ENCODE data around the gene TFEC. TPM values are rescaled to one million over a fixed set of nuclear protein-coding genes. Genes with fewer than 3 reads are reported as not detected.
"Not testable (repeated sequence)": the region's sequence is repeated elsewhere in the genome, so short reads cannot be mapped to it uniquely, and the experiment has no call there.

The TFEC gene
- not detected in 2 replicates for polyA plus RNA-seq (2014; cell fraction: cytosol; rRNA removed)
- polyA plus RNA-seq (2014; cell fraction: nucleus; rRNA removed), result 0.02 TPM in 1 of 2 replicates, not detected in the other

- no peak for DNase-seq (ENCODE audit: low spot score)
Observed at GRCh38 chr7:116030651-116031276, at the start of gene TFEC. TFEC (minus strand) TSS chr7:116030763; CDS start chr7:115984441, 46,322 bp downstream.

DNA sequence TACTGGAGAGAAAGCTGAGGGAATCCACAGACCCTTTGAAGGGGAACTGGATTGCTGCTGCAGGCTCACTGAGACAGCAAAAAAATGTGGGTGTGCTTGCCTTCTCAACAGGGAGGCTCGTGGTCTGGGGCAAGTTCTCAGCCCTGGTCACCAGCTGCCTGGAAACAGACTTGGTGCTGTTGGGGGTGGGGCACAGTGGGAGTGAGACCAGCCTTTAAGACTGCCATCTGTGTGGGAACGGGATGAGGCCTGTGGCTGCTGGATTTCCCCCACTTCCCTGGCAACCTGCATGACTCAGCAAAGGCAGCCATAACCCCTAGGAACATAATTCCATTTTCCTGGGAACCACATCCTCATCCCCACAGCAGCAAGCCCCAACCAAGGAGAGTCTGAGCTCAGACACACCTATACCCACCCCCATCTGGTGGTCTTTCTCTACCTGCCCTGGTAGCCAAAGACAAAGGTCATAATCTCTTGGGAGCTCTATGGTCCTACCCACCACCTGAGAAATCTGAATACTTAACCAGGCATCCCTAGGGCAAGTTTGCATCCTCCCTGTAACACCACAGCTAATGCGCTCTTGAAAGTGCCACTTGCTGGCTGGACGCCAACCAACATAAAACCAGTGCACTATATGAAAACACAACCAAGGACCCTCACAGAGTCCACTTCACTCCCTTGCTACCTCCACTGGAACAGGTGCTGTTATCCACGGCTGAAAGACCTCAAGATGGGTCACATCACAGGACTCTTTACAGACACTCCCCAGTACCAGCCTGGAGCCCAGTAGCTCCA is 45.0 kb upstream of the TFEC start:
- no peak for DNase-seq (ENCODE audit: low spot score)

- no peak for DNase-seq (ENCODE audit: low spot score)
Observed at GRCh38 chr7:116071629-116072028, 41.1 kb upstream of the TFEC start.

DNA sequence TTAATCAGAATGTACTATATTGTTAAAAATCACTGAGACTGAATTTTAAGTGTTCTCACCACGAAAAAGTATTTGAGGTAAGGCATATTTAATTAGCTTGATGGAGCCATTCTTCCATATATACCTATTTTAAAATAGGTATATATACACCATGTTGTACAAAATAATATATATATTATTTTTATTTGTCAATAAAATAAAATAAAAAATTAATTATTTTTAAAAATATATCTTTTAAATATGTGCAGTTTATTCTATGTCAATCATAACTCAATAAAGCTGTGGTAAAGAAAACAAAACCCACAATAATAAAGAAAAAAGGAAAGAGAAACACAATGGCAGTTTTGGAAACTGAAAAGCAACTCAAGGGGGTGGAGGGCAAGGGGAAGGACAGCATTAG is 33.6 kb upstream of the TFEC start:
- DNase-seq (ENCODE audit: low spot score), result no peak

DNA sequence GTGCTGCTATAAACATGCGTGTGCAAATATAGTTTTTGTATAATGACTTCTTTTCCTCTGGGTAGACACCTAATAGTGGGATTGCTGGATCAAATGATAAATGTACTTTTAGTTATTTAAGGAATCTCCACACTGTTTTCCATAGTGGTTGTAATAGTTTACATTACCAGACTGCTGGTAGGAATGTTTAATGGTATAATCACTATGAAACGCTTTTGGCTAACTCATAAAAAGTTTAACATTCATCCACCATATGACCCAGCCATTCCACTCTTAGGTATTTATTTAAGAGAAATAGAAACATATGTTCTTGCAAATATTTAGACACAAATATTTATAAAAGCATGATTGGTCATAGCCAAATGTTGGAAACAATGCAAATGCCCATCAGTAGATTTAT is 32.1 kb upstream of the TFEC start:
- no peak for DNase-seq (ENCODE audit: low spot score)

DNA sequence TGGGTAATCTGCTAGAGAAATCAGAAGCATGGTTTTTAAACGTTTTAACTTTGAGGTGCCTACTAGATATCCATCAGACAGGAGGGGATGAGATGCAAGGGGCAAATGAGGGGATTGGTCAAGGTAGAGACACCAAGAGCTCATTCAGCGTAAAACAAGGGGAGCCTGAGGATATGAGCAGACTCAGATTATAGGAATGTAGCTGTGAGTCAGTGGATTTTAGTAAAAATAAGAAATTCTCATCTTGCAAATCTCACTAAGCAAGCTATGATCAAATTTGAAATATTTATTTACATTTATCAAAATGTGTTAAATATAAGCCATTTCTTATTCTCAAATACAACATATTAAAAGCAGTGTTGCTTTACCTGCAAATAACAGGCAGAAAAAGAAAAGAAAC is 21.4 kb upstream of the TFEC start:
- DNase-seq (ENCODE audit: low spot score), result no peak

DNA sequence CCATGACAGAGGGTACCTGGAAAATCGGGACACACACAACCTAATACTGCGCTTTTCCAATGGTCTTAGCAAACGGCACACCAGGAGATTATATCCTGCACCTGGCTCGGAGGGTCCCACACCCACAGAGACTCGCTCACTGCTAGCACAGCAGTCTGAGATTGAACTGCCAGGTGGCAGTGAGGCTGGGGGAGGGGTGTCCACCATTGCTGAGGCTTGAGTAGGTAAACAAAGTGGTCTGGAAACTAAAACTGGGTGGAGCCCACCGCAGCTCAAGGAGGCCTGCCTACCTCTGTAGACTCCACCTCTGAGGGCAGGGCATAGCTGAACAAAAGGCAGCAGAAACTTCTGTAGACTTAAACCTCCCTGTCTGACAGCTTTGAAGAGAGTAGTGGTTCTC is 16.7 kb upstream of the TFEC start:
- not testable (repeated sequence) for DNase-seq (ENCODE audit: low spot score)

GRCh38 chr7:116045532-116045931 is 15.0 kb upstream of the TFEC start:
- no peak for DNase-seq (ENCODE audit: low spot score)

DNA sequence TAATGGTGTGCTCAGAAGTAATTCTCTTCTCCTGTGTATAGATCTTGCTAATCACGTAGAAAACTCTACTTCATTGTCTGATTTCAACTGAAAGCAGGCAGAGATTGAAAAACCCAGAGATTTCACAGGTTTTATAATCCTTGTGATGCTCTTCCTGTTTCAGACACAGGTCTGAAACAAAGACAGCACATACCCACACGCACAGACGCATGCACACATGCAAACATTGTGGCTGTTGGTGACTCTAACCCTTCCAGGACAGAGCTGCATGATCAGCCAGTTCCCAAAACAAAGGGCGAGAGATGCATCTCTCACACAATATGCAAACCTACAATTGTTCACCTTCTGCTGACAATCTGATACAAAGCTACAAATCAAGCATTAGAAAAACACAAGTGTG is 11.1 kb upstream of the TFEC start:
- DNase-seq (ENCODE audit: low spot score), result no peak

DNA sequence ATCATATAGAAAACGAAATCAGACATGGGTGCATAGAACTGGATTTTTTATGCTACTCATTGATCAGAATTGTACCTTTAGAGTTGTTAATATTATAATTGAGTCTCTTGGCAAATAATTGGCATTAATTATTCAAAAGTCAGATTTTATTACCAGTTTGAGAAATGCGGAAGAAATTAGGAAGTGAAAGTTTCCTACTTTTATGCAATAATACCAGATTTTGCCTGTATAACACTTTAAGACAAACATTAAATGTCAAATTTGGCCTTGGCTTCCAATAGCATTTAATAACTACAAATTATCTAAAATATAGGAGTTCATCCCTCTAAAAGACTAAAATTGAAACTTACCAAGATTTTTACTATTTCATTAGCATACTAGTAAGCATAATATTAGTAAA is 6.8 kb upstream of the TFEC start:
- no peak for DNase-seq (ENCODE audit: low spot score)

- DNase-seq (ENCODE audit: low spot score), result no peak
Observed at GRCh38 chr7:116034411-116034810, 3.8 kb upstream of the TFEC start.

DNA sequence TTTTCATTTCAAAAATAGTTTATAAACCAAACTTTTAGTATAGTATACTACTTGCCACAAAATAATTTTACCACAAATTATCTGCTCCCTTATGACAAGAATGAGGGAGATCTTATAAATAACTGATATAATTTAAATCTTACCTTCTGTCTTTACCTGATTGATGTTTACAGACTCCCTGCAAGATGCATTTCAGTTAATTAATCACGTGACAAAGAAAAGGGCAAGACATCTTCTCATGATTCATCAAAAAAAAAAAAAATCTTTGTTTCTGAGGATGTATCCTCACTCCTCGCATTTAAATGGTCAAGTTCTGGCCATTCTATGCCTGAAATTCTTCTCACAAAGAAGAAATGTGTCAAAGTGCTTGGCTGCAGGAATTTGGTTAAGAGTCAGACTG is 2.3 kb upstream of the TFEC start:
- no peak for DNase-seq (ENCODE audit: low spot score)

- DNase-seq (ENCODE audit: low spot score), result no peak
Observed at GRCh38 chr7:116028787-116029186, 1.8 kb downstream of the TFEC start.

GRCh38 chr7:116027786-116028185 is 2.8 kb downstream of the TFEC start:
- DNase-seq (ENCODE audit: low spot score), result no peak

GRCh38 chr7:116024826-116025809 is 5.4 kb downstream of the TFEC start:
- no peak for DNase-seq (ENCODE audit: low spot score)

- no peak for DNase-seq (ENCODE audit: low spot score)
Observed at GRCh38 chr7:116021237-116021636, 9.3 kb downstream of the TFEC start.

DNA sequence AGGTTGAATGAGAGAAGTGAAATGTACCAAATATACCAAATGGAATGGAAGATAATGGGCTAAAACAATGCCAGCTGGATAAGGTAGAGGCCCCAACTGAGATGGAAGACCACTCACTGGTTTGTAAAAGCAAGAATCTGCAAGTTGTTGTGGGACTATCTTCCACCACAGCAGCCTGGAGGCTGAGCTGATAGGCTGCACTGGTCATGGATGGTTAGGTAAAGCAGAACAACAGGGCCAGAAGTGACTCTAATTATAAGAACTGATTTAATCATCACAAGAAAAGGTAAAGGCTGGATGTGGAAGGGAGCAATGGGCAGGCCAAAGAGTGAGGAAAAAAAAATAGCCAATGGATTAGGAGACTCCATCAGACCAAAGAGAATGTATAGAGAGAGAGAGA is 11.8 kb downstream of the TFEC start:
- DNase-seq (ENCODE audit: low spot score), result no peak

GRCh38 chr7:116013675-116014074 is 16.9 kb downstream of the TFEC start:
- DNase-seq (ENCODE audit: low spot score), result no peak

DNA sequence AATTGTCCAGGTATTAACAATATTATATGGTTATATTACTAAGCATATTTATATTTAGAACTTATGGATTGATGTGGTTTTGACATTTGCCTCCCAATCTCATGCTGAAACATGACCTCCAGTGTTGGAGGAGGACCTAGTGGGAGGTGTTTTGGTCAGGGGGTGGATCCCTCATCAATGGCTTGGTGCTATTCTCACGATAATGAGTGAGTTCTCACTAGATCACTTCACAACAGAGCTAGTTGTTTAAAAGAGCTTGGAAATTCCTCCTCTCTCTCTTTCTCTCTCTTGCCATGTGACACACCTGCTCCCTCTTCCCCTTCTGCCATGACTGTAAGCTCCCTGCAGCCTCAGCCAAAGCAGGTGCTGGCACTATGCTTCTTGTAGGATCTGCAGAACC is 19.0 kb downstream of the TFEC start:
- no peak for DNase-seq (ENCODE audit: low spot score)

- not testable (repeated sequence) for DNase-seq (ENCODE audit: low spot score)
Observed at GRCh38 chr7:116004762-116005161, 25.8 kb downstream of the TFEC start.

GRCh38 chr7:115997221-115997620 is 33.3 kb downstream of the TFEC start:
- DNase-seq (ENCODE audit: low spot score), result no peak

DNA sequence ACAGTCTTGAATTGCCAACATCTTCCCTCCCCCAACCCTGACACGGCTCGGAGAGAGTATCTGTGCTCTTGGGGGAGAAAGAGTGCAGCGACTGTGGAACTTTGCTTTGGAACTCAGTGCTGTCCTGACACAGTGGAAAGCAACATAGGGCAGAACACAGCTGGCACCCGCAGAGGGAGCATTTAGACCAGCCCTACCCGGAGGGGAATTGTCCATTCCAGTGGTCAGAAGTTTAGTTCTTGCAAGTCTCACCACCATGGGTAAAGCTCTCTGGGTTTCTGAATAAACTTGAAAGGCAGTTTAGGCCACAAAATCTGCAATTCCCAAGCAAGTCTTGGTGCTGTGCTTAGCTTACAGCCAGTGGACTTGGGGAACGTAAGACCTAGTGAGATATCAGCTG is 34.9 kb downstream of the TFEC start:
- DNase-seq (ENCODE audit: low spot score), result no peak

All from SK-N-DZ (cell line).